HEK293 (cell line): ENCODE results near the gene CCDC138.

Experiments used
- CTCF ChIA-PET: fragments of 350-600 bp; formaldehyde crosslinking; extraction: SDS; loops from one replicate; lab custom pipeline; 2021; ENCODE audit warnings: antibody characterized with exemption; lab: Yijun Ruan, JAX
- POLR2A ChIA-PET: fragments of 300-600 bp; formaldehyde crosslinking; extraction: SDS; loops from one replicate; lab custom pipeline; 2020; ENCODE audit warnings: antibody characterized with exemption, inconsistent platforms; lab: Yijun Ruan, JAX
- H3K27ac ChIP-seq: fragments of 200-500 bp; sonication (Bioruptor generic); 2 replicates; pipeline ENCODE4 v1.5.1; 2014; ENCODE audit warnings: low read depth, low read length, control low read depth, inconsistent platforms; ENCODE audit errors: extremely low read depth
- H3K36me3 ChIP-seq, 2 experiments: fragments of 200-500 bp in 1 of 2; sonication (Bioruptor generic) in 1 of 2; 1 replicate in 1 of 2; 2 replicates in 1 of 2; pipeline ENCODE4 v1.5.1; 2014 to 2017; ENCODE audit warnings: inconsistent platforms in 2 of 2, low read length in 2 of 2; ENCODE audit not compliant: control insufficient read depth in 2 of 2, insufficient read depth in 1 of 2
- H3K4me1 ChIP-seq: fragments of 200-500 bp; sonication (Bioruptor generic); 2 replicates; pipeline ENCODE4 v1.5.1; 2014; ENCODE audit warnings: mild to moderate bottlenecking, low read length, inconsistent platforms; ENCODE audit not compliant: control insufficient read depth, insufficient read depth
- H3K4me3 ChIP-seq: 2 replicates; pipeline ENCODE4 v1.5.1; 2011; ENCODE audit warnings: low read depth, mild to moderate bottlenecking, control low read depth, low read length, moderate library complexity
- H3K9me3 ChIP-seq: fragments of 200-500 bp; sonication (Bioruptor generic); 2 replicates; pipeline ENCODE4 v1.5.1; 2014; ENCODE audit warnings: low read depth, low read length, inconsistent platforms; ENCODE audit not compliant: control insufficient read depth, insufficient read depth
- EGR2 ChIP-seq: fragments of 450-650 bp; formaldehyde crosslinking; IDR thresholded peaks from 2 replicates; pipeline ENCODE4 v1.5.1; 2016; ENCODE audit warnings: low read depth, missing biosample characterization, missing genetic modification characterization
- GLIS1 ChIP-seq: fragments of 450-650 bp; formaldehyde crosslinking; IDR thresholded peaks from 2 replicates; pipeline ENCODE4 v1.5.1; 2016; ENCODE audit warnings: missing biosample characterization, missing genetic modification characterization
- KLF1 ChIP-seq: fragments of 450-650 bp; formaldehyde crosslinking; IDR thresholded peaks from 2 replicates; pipeline ENCODE4 v1.5.1; 2016; ENCODE audit warnings: missing biosample characterization, missing genetic modification characterization
- KLF16 ChIP-seq: fragments of 450-650 bp; formaldehyde crosslinking; IDR thresholded peaks from 2 replicates; pipeline ENCODE4 v1.5.1; 2017; ENCODE audit warnings: missing biosample characterization, missing genetic modification characterization
- SCRT2 ChIP-seq: fragments of 450-650 bp; formaldehyde crosslinking; IDR thresholded peaks from 2 replicates; pipeline ENCODE4 v1.5.1; 2016; ENCODE audit warnings: missing biosample characterization, missing genetic modification characterization
- ZFHX2 ChIP-seq: fragments of 450-650 bp; formaldehyde crosslinking; conservative IDR thresholded peaks from 2 replicates; pipeline ENCODE4 v1.5.1; 2016; ENCODE audit warnings: missing biosample characterization, missing genetic modification characterization
- ZNF132 ChIP-seq: fragments of 450-650 bp; formaldehyde crosslinking; IDR thresholded peaks from 2 replicates; pipeline ENCODE4 v1.5.1; 2017; ENCODE audit warnings: missing biosample characterization, missing genetic modification characterization, borderline replicate concordance
- ZNF223 ChIP-seq: fragments of 450-650 bp; formaldehyde crosslinking; IDR thresholded peaks from 2 replicates; pipeline ENCODE4 v1.5.1; 2016; ENCODE audit warnings: missing biosample characterization, missing genetic modification characterization
- ZNF266 ChIP-seq: fragments of 450-650 bp; formaldehyde crosslinking; IDR thresholded peaks from 2 replicates; pipeline ENCODE4 v1.5.1; 2016; ENCODE audit warnings: missing biosample characterization, missing genetic modification characterization, low read depth
- ZNF274 ChIP-seq, 2 experiments: fragments of 200-500 bp in 1 of 2; fragments of 450-650 bp in 1 of 2; sonication (Bioruptor generic) in 1 of 2; formaldehyde crosslinking in 1 of 2; IDR thresholded peaks; 2 replicates each; pipeline versions ENCODE4 v1.5.1 to v1.6.1; 2014 to 2016; ENCODE audit warnings: borderline replicate concordance in 1 of 2, inconsistent platforms in 1 of 2, low read length in 1 of 2, missing biosample characterization in 1 of 2, missing genetic modification characterization in 1 of 2
- ZNF391 ChIP-seq: fragments of 450-650 bp; formaldehyde crosslinking; IDR thresholded peaks from 2 replicates; pipeline ENCODE4 v1.5.1; 2016; ENCODE audit warnings: low read depth, missing biosample characterization, missing genetic modification characterization, borderline replicate concordance
- ZNF549 ChIP-seq: fragments of 450-650 bp; IDR thresholded peaks from 2 replicates; pipeline ENCODE4 v1.5.1; 2018; ENCODE audit warnings: missing biosample characterization, missing genetic modification characterization, mild to moderate bottlenecking, inconsistent platforms, moderate library complexity
- ZNF610 ChIP-seq: fragments of 450-650 bp; formaldehyde crosslinking; IDR thresholded peaks from 2 replicates; pipeline ENCODE4 v1.5.1; 2016; ENCODE audit warnings: missing biosample characterization, missing genetic modification characterization, borderline replicate concordance
- ZNF660 ChIP-seq: fragments of 450-650 bp; IDR thresholded peaks from 2 replicates; pipeline ENCODE4 v1.5.1; 2018; ENCODE audit warnings: missing biosample characterization, mild to moderate bottlenecking, missing genetic modification characterization
- ZNF701 ChIP-seq: fragments of 450-650 bp; formaldehyde crosslinking; IDR thresholded peaks from 2 replicates; pipeline ENCODE4 v1.5.1; 2016; ENCODE audit warnings: missing biosample characterization, missing genetic modification characterization
- ZNF777 ChIP-seq: fragments of 450-650 bp; formaldehyde crosslinking; IDR thresholded peaks from 2 replicates; pipeline ENCODE4 v1.5.1; 2017; ENCODE audit warnings: missing biosample characterization, missing genetic modification characterization, borderline replicate concordance
- TF ChIP-seq, protein P1 (sequence below): fragments of 450-650 bp; formaldehyde crosslinking; IDR thresholded peaks from 2 replicates; pipeline ENCODE4 v1.5.0; 2017; ENCODE audit warnings: missing biosample characterization, missing genetic modification characterization, borderline replicate concordance
- TF ChIP-seq, protein P2 (sequence below): fragments of 450-650 bp; formaldehyde crosslinking; IDR thresholded peaks from 2 replicates; pipeline ENCODE4 v1.5.1; 2017; ENCODE audit warnings: missing biosample characterization, missing genetic modification characterization

Gene CCDC138

DNA sequence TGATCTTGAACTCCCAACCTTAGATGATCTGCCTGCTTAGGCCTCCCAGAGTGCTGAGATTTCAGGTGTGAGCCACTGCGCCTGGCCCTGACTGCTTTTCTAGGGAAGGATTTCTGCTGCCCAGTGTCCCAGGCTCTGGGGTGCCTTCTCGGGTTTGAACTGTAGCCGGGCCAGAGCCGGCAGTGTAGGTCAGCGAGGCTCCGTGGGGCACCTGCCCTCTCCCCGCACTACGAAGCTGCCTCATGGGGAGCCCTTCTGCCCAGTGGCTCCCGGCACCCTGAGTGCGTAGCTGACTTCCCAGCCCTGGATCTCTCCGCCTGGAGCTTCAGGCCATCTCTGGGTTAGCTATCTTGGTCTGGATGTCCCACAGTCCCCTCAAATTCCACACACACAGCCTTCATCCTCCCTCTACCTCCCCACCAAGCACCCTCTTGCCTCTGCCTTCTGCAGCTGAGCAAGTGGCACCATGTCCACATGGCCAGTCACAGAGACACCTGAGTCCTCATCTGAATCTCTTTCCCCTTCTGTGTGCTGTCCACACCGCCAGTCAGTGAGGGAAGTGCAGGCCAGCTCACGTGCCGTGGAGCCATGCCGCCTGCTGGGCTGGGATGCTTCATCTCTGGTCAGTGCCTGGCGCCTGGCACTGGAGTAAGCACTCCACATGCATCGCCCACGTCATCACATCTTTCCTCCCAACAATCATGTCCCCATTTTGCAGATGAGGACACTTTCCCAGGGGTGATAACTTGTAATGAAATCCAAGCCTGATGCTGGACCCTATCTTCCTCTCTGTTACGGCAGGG is 133.2 kb downstream of the CCDC138 start (continued):
- TF ChIP-seq, protein P1, sequence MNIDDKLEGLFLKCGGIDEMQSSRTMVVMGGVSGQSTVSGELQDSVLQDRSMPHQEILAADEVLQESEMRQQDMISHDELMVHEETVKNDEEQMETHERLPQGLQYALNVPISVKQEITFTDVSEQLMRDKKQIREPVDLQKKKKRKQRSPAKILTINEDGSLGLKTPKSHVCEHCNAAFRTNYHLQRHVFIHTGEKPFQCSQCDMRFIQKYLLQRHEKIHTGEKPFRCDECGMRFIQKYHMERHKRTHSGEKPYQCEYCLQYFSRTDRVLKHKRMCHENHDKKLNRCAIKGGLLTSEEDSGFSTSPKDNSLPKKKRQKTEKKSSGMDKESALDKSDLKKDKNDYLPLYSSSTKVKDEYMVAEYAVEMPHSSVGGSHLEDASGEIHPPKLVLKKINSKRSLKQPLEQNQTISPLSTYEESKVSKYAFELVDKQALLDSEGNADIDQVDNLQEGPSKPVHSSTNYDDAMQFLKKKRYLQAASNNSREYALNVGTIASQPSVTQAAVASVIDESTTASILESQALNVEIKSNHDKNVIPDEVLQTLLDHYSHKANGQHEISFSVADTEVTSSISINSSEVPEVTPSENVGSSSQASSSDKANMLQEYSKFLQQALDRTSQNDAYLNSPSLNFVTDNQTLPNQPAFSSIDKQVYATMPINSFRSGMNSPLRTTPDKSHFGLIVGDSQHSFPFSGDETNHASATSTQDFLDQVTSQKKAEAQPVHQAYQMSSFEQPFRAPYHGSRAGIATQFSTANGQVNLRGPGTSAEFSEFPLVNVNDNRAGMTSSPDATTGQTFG (tag by site-specific recombination) = no peak
- no peak for TF ChIP-seq ZNF777 (tag by site-specific recombination)
- no peak for TF ChIP-seq ZFHX2 (tag by site-specific recombination)

DNA sequence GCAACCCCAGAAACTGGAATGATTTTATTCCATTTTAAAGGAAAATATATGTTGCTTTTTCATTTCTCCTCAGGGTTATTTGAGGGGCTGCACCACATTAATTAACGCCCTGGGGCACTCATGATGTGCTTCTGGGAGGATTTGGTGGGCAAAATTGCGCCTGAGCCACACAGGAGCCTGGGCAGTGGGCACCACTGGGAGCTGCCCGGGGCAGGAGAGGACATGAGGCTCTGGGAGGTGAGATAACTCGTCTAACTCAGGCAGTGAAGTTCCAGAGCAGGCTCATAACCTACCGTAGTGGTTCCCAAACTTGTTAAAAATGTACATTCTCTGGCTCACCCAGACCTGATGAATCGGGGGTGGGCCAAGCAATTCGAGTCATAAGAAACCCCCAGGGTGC is 134.1 kb downstream of the CCDC138 start:
- Histone ChIP-seq H3K4me1 (no peaks in the 10 kb centered on the region), H3K36me3 (no peaks in the 10 kb centered on the region), H3K9me3 (no peaks in the 10 kb centered on the region), H3K27ac (no peak overlapping the region), H3K4me3 (no peak overlapping the region)
- ChIA-PET POLR2A (no interaction called here), CTCF (interaction anchor here (2.1 kb wide), 1 partner anchor 7 kb away, joined by 6 read pairs; no protein-coding TSS in a partner anchor)
- 0 out of 2 replicates have a peak, but pooled peaks have one; percentile 19 for TF ChIP-seq GLIS1 (tag by site-specific recombination)
- TF ChIP-seq EGR2 (tag by site-specific recombination) = no peak

DNA sequence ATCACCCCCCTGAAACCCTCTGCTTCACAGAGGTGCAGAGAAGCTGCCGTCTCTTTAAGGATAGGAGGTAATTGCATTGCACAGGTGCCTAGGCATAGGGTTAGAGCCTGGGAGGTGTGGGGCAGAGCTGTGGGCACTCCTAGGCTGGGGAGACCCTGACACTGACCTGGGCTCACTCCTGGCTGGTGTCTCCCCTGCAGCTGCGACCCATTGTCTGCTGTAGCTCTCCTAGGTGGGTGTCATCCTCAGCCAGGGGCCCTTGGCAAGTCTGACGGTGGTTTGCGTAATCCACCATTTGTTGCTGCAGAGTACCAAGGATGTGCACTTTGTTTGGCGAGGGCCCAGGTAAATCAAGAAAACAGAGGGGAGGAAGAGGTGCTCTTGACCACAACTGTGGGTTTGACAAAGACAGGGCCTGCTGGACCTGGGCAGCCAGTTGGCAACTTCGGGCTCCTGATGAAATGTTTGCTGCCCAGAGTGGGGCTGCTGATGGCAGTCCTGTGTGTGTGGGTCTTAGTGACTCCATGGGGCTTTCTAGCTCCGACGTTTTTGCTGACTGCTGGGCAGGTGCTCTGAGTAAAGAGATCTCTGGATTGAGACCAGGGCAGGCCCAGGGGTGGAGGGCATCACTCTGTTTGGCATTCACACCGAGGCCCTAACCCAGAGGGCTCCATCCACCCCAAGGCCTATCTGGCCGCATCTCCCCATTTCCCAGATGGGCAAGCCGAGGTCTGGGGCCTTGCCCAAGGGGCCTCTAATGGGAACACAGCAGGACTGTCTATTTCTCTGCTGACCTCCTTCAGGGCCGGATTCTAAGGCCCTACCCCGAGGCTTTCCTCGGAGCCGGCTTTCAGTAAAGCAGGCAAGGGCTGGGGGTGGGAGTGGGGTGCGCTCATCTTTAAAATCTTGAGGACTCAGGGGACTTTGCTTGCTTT is 134.8 kb downstream of the CCDC138 start:
- no peak overlapping the region for H3K27ac ChIP-seq
- TF ChIP-seq ZNF266 (tag by site-specific recombination) (no peak), SCRT2 (tag by site-specific recombination) (peak; percentile 33; the same call in 1 of the 2 replicates)
- no peak overlapping the region for H3K4me3 ChIP-seq
- H3K9me3 ChIP-seq = no peaks in the 10 kb centered on the region
- CTCF ChIA-PET = no interaction called here
- H3K36me3 ChIP-seq = no peaks in the 10 kb centered on the region
- POLR2A ChIA-PET = no interaction called here
- H3K4me1 ChIP-seq = no peaks in the 10 kb centered on the region

DNA sequence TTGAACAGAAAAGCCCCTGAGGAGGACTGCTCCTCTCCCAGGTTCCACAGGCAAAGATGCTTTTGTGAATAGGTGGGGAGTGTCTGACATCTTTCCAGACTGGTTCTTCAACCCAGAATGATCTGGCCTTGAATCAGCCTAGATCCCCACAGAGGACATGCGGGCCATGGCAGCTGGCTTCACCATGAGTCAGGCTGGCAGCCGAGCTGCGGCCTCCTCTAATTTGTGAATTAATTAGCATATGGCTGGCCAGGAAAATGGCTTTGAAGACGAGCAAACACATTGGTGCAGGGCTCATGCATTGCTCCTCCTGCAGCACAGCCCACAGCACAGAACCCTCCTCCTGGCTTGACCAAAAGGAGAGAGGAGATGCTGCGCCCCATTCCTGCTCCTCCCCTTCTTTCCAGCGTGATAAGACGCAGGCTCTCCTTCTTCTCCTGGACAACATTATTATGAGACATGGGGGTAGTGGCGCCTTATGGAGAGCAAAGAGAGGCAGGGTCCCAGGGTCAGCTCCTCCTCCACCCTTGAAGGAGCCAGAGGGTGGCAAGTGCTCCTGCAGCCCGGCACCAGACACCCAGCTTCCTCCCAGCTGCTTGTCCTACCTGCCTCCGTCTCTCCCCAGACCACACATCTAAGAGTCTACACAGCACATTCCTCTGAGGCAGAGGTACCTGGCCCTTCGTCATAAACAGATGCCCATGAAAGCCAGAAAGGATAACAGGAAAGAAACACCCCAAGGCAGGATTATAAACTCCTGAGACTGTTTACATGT is 135.8 kb downstream of the CCDC138 start:
- TF ChIP-seq KLF16 (tag by site-specific recombination) = no peak
- TF ChIP-seq ZNF274 (IDR thresholded peaks at IDR 0.05; ENCODE audit: low read length) = no peak
- no peak for TF ChIP-seq ZNF274 (tag by site-specific recombination; IDR thresholded peaks at IDR 0.05; ENCODE audit: borderline replicate concordance)
- TF ChIP-seq ZNF132 = no peak
- TF ChIP-seq, protein P2, sequence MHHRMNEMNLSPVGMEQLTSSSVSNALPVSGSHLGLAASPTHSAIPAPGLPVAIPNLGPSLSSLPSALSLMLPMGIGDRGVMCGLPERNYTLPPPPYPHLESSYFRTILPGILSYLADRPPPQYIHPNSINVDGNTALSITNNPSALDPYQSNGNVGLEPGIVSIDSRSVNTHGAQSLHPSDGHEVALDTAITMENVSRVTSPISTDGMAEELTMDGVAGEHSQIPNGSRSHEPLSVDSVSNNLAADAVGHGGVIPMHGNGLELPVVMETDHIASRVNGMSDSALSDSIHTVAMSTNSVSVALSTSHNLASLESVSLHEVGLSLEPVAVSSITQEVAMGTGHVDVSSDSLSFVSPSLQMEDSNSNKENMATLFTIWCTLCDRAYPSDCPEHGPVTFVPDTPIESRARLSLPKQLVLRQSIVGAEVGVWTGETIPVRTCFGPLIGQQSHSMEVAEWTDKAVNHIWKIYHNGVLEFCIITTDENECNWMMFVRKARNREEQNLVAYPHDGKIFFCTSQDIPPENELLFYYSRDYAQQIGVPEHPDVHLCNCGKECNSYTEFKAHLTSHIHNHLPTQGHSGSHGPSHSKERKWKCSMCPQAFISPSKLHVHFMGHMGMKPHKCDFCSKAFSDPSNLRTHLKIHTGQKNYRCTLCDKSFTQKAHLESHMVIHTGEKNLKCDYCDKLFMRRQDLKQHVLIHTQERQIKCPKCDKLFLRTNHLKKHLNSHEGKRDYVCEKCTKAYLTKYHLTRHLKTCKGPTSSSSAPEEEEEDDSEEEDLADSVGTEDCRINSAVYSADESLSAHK (tag by site-specific recombination) = no peak
- no peak for TF ChIP-seq ZNF610 (tag by site-specific recombination)
- no peak for TF ChIP-seq ZNF391 (tag by site-specific recombination)
- no peak for TF ChIP-seq KLF1 (tag by site-specific recombination)
- TF ChIP-seq ZNF223 (tag by site-specific recombination) = no peak
- no peak for TF ChIP-seq ZNF549 (tag by site-specific recombination)
- no peak for TF ChIP-seq ZNF701 (tag by site-specific recombination)
- TF ChIP-seq ZNF660 (tag by site-specific recombination) = no peak
- H3K36me3 ChIP-seq = no peaks in the 10 kb centered on the region
- no peak overlapping the region for H3K4me3 ChIP-seq
- H3K4me1 ChIP-seq = no peaks in the 10 kb centered on the region
- ChIA-PET CTCF (no interaction called here), POLR2A (no interaction called here)
- no peaks in the 10 kb centered on the region for H3K9me3 ChIP-seq
- H3K27ac ChIP-seq = no peak overlapping the region
